Panc1 (cell line): ENCODE results near the gene MDM2. TPM values are rescaled to one million over a fixed set of nuclear protein-coding genes. Genes with fewer than 3 reads are reported as not detected.

ENCODE experiments used
- ATAC-seq: fragments of 200-7000 bp; cut with Tn5 transposase; 2 replicates; pipeline ENCODE4 v1.9.1; 2020; ENCODE audit warnings: mild to moderate bottlenecking, moderate library complexity
- BruUV-seq: library from RNA; stranded (reverse); fragments of 400-500 nt; replicated peaks from 2 replicates; lab custom pipeline; 2021; lab: Mats Ljungman, UMichigan
- CTCF ChIA-PET: fragments of 300-600 bp; sonication (Branson Sonifier 250); formaldehyde crosslinking; loops from one replicate; lab custom pipeline; 2022; ENCODE audit warnings: antibody characterized with exemption; lab: Charles Lee
- POLR2A ChIA-PET: fragments of 300-600 bp; sonication (Branson Sonifier 250); formaldehyde crosslinking; loops from one replicate; lab custom pipeline; 2022; ENCODE audit warnings: antibody characterized with exemption; lab: Charles Lee
- DNase-seq: peaks from one replicate; pipeline ENCODE4 v3.0.0-alpha.2; 2010; ENCODE audit warnings: low read depth, low spot score
- H3K27ac ChIP-seq: 2 replicates; pipeline ENCODE4 v1.5.1; 2011; ENCODE audit warnings: mild to moderate bottlenecking, low read length, inconsistent platforms
- H3K27me3 ChIP-seq: fragments of 200-500 bp; sonication (Bioruptor generic); 2 replicates; pipeline ENCODE4 v1.6.0; 2014; ENCODE audit warnings: low read length, inconsistent platforms; ENCODE audit not compliant: control insufficient read depth, insufficient read depth
- H3K36me3 ChIP-seq: fragments of 200-500 bp; sonication (Bioruptor generic); 2 replicates; pipeline ENCODE4 v1.5.1; 2014; ENCODE audit warnings: inconsistent platforms, mild to moderate bottlenecking, low read length, moderate library complexity; ENCODE audit not compliant: control insufficient read depth, insufficient read depth
- H3K4me1 ChIP-seq: 2 replicates; pipeline ENCODE4 v1.5.1; 2011; ENCODE audit warnings: inconsistent platforms, mild to moderate bottlenecking, low read length, moderate library complexity; ENCODE audit not compliant: control insufficient read depth, insufficient read depth
- H3K4me3 ChIP-seq, 2 experiments: 2 replicates each; pipeline ENCODE4 v1.5.1; 2011 to 2012; ENCODE audit warnings: low read depth in 2 of 2, low read length in 2 of 2, mild to moderate bottlenecking in 2 of 2, inconsistent platforms in 1 of 2, moderate library complexity in 1 of 2
- H3K9me3 ChIP-seq: fragments of 200-500 bp; sonication (Bioruptor generic); 2 replicates; pipeline ENCODE4 v1.5.1; 2014; ENCODE audit warnings: low read depth, mild to moderate bottlenecking, inconsistent platforms, low read length, moderate library complexity; ENCODE audit not compliant: control insufficient read depth, insufficient read depth
- POLR2AphosphoS5 ChIP-seq: IDR thresholded peaks from 2 replicates; pipeline ENCODE4 v1.6.1; 2012; ENCODE audit warnings: mild to moderate bottlenecking, low read depth, low read length, moderate library complexity
- REST ChIP-seq, 2 experiments: IDR thresholded peaks; 2 replicates each; pipeline ENCODE4 v1.6.1; 2011 to 2012; ENCODE audit warnings: low read depth in 2 of 2, control low read depth in 1 of 2, low read length in 1 of 2, mild to moderate bottlenecking in 1 of 2, moderate library complexity in 1 of 2; ENCODE audit not compliant: insufficient read depth in 1 of 2
- SIN3A ChIP-seq: IDR thresholded peaks from 2 replicates; pipeline ENCODE4 v1.6.1; 2012; ENCODE audit warnings: low read depth, mild to moderate bottlenecking, low read length, moderate library complexity, borderline replicate concordance; ENCODE audit not compliant: insufficient read depth
- TCF7L2 ChIP-seq: IDR thresholded peaks from 2 replicates; pipeline ENCODE4 v1.6.1; 2011; ENCODE audit warnings: mild to moderate bottlenecking, low read depth, low read length, inconsistent platforms
- in situ Hi-C: cut with HindIII; loops from 2 replicates; pipeline ENCODE4 v1.10.0; 2016; ENCODE audit warnings: low sequenced_read_pairs, low pct_unique_long_range_greater_than_20kb
- intact Hi-C: fragments of 100-400 bp; cut with micrococcal nuclease; formaldehyde crosslinking; loops from one replicate; pipeline ENCODE4 v1.10.0; 2022; ENCODE audit not compliant: unreplicated experiment
- total RNA-seq: library from RNA; stranded (reverse); gene quantifications from one replicate; pipeline ENCODE4 v1.2.1, GENCODE V29; 2021; ENCODE audit not compliant: unreplicated experiment
- TF ChIP-seq, protein P1 (sequence below): fragments of 450-650 bp; IDR thresholded peaks from 2 replicates; pipeline ENCODE4 v1.5.1; 2017; ENCODE audit warnings: mild to moderate bottlenecking

The MDM2 gene
- total RNA-seq, 1 experiment from 2014 or later, result 101 TPM

DNA sequence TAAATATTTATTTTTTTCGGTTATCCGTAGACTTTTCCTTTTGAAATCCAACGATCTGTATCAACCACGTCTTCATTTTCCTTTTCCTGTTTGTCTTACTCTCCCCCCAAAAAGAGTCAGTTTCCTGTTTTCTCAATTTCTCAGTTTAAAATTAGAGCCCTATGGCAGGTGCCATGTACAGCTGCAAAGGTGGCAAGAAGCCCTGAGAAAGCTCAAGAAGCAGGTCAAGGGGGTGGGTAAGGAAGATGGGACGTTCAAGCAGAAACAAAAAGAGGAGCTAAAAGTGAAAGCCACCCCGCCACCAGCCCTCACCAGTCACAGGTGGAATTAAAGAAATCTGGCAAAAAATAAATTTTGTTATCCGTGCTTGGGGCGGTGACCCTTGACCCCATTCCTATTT is 35.3 kb upstream of the MDM2 start:
- Histone ChIP-seq H3K36me3 (no peaks in the 10 kb centered on the region), H3K4me3 (no peak overlapping the region), H3K4me1 (no peaks in the 10 kb centered on the region), H3K27ac (no peak overlapping the region), H3K27me3 (no peaks in the 10 kb centered on the region), H3K9me3 (no peaks in the 10 kb centered on the region)
- POLR2A ChIA-PET, result no interaction called here
- CTCF ChIA-PET, result no interaction called here
- BruUV-seq, result no TSS peak
- in situ Hi-C loops (no loop called here), intact Hi-C loops (no loop called here)
- TF ChIP-seq POLR2AphosphoS5 (no peak), SIN3A (no peak), TCF7L2 (no peak), REST (IDR thresholded peaks at IDR 0.05; ENCODE audit: insufficient read depth in 1 of 2, low read depth in 2 of 2, low read length in 1 of 2) (no peak)
- TF ChIP-seq, protein P1, sequence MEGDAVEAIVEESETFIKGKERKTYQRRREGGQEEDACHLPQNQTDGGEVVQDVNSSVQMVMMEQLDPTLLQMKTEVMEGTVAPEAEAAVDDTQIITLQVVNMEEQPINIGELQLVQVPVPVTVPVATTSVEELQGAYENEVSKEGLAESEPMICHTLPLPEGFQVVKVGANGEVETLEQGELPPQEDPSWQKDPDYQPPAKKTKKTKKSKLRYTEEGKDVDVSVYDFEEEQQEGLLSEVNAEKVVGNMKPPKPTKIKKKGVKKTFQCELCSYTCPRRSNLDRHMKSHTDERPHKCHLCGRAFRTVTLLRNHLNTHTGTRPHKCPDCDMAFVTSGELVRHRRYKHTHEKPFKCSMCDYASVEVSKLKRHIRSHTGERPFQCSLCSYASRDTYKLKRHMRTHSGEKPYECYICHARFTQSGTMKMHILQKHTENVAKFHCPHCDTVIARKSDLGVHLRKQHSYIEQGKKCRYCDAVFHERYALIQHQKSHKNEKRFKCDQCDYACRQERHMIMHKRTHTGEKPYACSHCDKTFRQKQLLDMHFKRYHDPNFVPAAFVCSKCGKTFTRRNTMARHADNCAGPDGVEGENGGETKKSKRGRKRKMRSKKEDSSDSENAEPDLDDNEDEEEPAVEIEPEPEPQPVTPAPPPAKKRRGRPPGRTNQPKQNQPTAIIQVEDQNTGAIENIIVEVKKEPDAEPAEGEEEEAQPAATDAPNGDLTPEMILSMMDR, result no peak
- DNase-seq (no peak), ATAC-seq (no peak)

DNA sequence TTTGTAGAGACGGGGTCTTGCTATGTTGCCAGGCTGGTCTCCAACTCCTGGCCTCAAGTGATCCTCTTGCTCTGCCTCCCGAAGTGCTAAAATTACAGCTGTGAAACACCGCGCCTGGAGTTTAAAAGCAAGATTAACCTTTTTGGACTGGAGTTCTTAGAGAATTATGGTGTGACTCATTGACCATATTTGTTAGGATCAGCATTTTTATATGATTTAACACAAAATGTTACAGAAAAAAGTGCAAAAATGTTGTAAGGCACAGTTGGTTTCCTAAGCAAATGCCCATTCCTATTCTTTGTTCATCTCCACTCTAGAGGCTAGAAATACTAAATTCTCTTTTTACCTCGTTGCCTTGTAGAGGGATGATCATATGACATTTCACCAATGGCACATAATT is 34.4 kb upstream of the MDM2 start:
- no peaks in the 10 kb centered on the region for H3K36me3 ChIP-seq
- no TSS peak for BruUV-seq
- no peaks in the 10 kb centered on the region for H3K4me1 ChIP-seq
- POLR2A ChIA-PET, result no interaction called here
- intact Hi-C loops (no loop called here), in situ Hi-C loops (no loop called here)
- H3K27ac ChIP-seq, result no peak overlapping the region
- H3K9me3 ChIP-seq, result no peaks in the 10 kb centered on the region
- ATAC-seq, result no peak
- H3K27me3 ChIP-seq, result no peaks in the 10 kb centered on the region
- TF ChIP-seq SIN3A (no peak), POLR2AphosphoS5 (no peak), REST (IDR thresholded peaks at IDR 0.05; ENCODE audit: insufficient read depth in 1 of 2, low read depth in 2 of 2, low read length in 1 of 2) (no peak), TCF7L2 (no peak)
- TF ChIP-seq, protein P1, result no peak
- CTCF ChIA-PET, result interaction anchor here (0.6 kb wide), 1 partner anchor 14 kb away, joined by 3 read pairs; no protein-coding TSS in a partner anchor
- DNase-seq, result no peak
- no peak overlapping the region for H3K4me3 ChIP-seq
